HUES64 (cell line): ENCODE data around the gene KRTAP5-2.
"Not testable (repeated sequence)": the region's sequence is repeated elsewhere in the genome, so short reads cannot be mapped to it uniquely, and the experiment has no call there.

Experiments
- H3K27ac ChIP-seq: 2 replicates; pipeline ENCODE4 v1.7.0; 2013; ENCODE audit warnings: low read depth, low read length, inconsistent platforms
- H3K27me3 ChIP-seq: 2 replicates; pipeline ENCODE4 v1.6.1; 2013; ENCODE audit warnings: mild to moderate bottlenecking, low read length; ENCODE audit not compliant: insufficient read depth
- H3K36me3 ChIP-seq: 2 replicates; pipeline ENCODE4 v1.6.1; 2013; ENCODE audit warnings: mild to moderate bottlenecking, low read length; ENCODE audit not compliant: insufficient read depth
- H3K4me1 ChIP-seq: 2 replicates; pipeline ENCODE4 v1.6.1; 2013; ENCODE audit warnings: mild to moderate bottlenecking, low read length, moderate library complexity; ENCODE audit not compliant: insufficient read depth
- H3K4me3 ChIP-seq: 2 replicates; pipeline ENCODE4 v1.5.1; 2013; ENCODE audit warnings: mild to moderate bottlenecking, low read length, moderate library complexity
- H3K9ac ChIP-seq: 2 replicates; pipeline ENCODE4 v1.6.1; 2013; ENCODE audit warnings: mild to moderate bottlenecking, low read depth, low read length
- H3K9me3 ChIP-seq: 2 replicates; pipeline ENCODE4 v1.6.1; 2013; ENCODE audit warnings: low read depth, low read length; ENCODE audit not compliant: insufficient read depth
- WGBS: fragments of 150-250, 120-280 bp; methylation state at CpG from one replicate; pipeline ENCODE4 v1.1.7; 2013; ENCODE audit warnings: missing lambda C conversion rate; 5-methylcytosine and 5-hydroxymethylcytosine counted together

Gene KRTAP5-2

GRCh38 chr11:1586699-1587098 lies 11.4 kb downstream of the KRTAP5-2 start:
- no peak overlapping the region for H3K27ac ChIP-seq
- H3K36me3 ChIP-seq, result no peaks in the 10 kb centered on the region
- no peaks in the 10 kb centered on the region for H3K4me1 ChIP-seq
- H3K9me3 ChIP-seq, result no peaks in the 10 kb centered on the region
- H3K4me3 ChIP-seq, result no peak overlapping the region
- peaks cover 5% of the 10 kb centered on the region; the same call in 1 of the 2 replicates for H3K27me3 ChIP-seq
- WGBS, result 92% methylated on average over 2 of the region's 2 CpGs
- no peak overlapping the region for H3K9ac ChIP-seq

DNA sequence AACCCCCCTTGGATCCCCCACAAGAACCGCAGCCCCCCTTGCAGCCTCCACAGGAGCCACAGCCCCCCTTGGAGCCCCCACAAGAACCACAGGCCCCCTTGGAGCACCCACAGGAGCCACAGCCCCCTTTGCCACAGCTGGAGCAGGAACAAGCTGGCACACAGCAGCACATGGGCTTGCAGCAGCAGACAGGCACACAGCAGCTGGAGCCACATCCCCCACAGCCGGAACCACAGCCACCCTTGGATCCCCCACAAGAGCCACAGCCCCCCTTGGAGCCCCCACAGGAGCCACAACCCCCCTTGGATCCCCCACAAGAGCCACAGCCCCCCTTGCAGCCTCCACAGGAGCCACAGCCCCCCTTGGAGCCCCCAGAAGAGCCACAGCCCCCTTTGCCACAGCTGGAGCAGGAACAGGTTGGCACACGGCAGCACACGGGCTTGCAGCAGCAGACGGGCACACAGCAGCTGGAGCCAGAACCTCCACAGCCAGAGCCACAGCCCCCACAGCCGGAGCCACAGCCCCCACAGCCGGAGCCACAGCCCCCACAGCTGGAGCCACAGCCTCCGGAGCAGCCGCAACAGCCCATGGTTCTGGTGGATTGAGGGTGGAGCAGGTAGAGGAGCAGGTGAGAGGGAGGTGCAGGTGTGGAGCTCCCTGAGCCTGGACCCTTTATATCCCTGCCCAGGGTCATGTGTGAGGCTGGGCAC lies 13.3 kb downstream of the KRTAP5-2 start, which contains the start of gene KRTAP5-1:
Gene KRTAP5-1 (minus strand): TSS at position 623 of the 710 bp plus-strand sequence. CDS start 34 bp downstream, at position 589.
- not testable (repeated sequence) for H3K4me1 ChIP-seq, H3K27me3 ChIP-seq, H3K27ac ChIP-seq, H3K9me3 ChIP-seq, H3K36me3 ChIP-seq, H3K9ac ChIP-seq, H3K4me3 ChIP-seq
- 83% methylated on average over 8 of the region's 9 CpGs for WGBS

- not testable (repeated sequence) for H3K27me3 ChIP-seq, H3K4me3 ChIP-seq, H3K9me3 ChIP-seq, H3K36me3 ChIP-seq, H3K9ac ChIP-seq, H3K4me1 ChIP-seq, H3K27ac ChIP-seq
- 92% methylated on average over 1 of the region's 2 CpGs for WGBS
These were observed 15.2 kb downstream of the KRTAP5-2 start for GRCh38 chr11:1582909-1583308.

DNA sequence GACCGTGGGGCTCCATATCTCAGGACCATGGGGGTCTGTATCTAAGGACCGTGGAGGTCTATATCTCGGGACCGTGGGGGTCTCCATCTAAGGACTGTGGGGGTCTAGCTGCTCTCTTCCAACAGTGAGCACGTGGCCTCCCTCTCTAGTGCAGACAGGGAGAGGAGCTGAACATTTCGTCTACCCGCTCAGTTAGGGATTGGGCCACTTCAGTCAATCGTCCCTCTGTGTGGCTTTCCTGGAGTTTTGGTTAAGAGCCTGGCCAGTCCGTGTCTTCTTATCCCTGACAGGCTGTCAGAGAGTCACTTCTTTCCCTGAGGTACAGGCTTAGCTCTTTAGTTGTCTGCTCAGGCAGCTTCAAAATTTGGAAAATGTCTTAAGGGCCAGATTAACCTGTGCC lies 16.1 kb downstream of the KRTAP5-2 start:
- no peak overlapping the region for H3K9ac ChIP-seq
- H3K36me3 ChIP-seq, result no peaks in the 10 kb centered on the region
- 90% methylated on average over 9 of the region's 9 CpGs for WGBS
- H3K27ac ChIP-seq, result no peak overlapping the region
- H3K9me3 ChIP-seq, result no peaks in the 10 kb centered on the region
- H3K4me1 ChIP-seq, result no peaks in the 10 kb centered on the region
- H3K4me3 ChIP-seq, result no peak overlapping the region
- 0 out of 2 replicates have a peak, but pooled peaks cover under 1% of the 10 kb centered on the region for H3K27me3 ChIP-seq

- H3K36me3 ChIP-seq, result no peaks in the 10 kb centered on the region
- H3K9ac ChIP-seq, result no peak overlapping the region
- H3K27me3 ChIP-seq, result peaks cover 42% of the 10 kb centered on the region
These were observed 21.3 kb downstream of the KRTAP5-2 start for GRCh38 chr11:1576825-1577224.

GRCh38 chr11:1575756-1576155 lies 22.3 kb downstream of the KRTAP5-2 start:
- not testable (repeated sequence) for H3K27ac ChIP-seq, H3K4me1 ChIP-seq, H3K9ac ChIP-seq, H3K4me3 ChIP-seq, H3K9me3 ChIP-seq, H3K36me3 ChIP-seq
- WGBS, result 93% methylated on average over 16 of the region's 16 CpGs
- H3K27me3 ChIP-seq, result peaks cover 51% of the 10 kb centered on the region

More at GRCh38 chr11:1576825-1577224, 21.3 kb downstream of the KRTAP5-2 start:
- 87% methylated on average over 6 of the region's 6 CpGs for WGBS
- Histone ChIP-seq H3K4me3 (no peak overlapping the region), H3K27ac (no peak overlapping the region), H3K4me1 (no peaks in the 10 kb centered on the region; the same call in 1 of the 2 replicates), H3K9me3 (no peaks in the 10 kb centered on the region)

DNA sequence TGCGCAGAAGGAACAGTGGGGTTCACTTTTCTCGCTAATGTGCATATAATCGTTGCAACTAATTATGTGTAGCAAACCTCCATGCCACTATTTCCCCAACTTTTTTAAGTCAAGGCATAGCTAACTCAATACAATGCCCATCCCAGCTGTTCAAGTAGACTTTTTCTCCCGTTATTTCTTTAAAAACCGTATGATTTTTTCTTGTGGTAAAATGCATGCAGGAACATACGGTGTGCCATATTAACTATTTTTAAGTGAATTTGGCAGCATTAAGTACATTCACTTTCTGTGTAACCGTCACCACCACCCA lies 23.2 kb downstream of the KRTAP5-2 start:
- Histone ChIP-seq H3K9me3 (no peaks in the 10 kb centered on the region), H3K9ac (no peak overlapping the region), H3K27me3 (peaks cover 59% of the 10 kb centered on the region), H3K27ac (no peak overlapping the region), H3K4me1 (no peaks in the 10 kb centered on the region; the same call in 1 of the 2 replicates), H3K4me3 (no peak overlapping the region), H3K36me3 (no peaks in the 10 kb centered on the region)
- WGBS, result 41% methylated on average over 7 of the region's 7 CpGs

- peak overlapping the region; percentile 48 for H3K4me3 ChIP-seq
- H3K36me3 ChIP-seq, result no peaks in the 10 kb centered on the region
- no peak overlapping the region for H3K27ac ChIP-seq
- H3K9ac ChIP-seq, result no peak overlapping the region
- peaks cover 64% of the 10 kb centered on the region for H3K27me3 ChIP-seq
- WGBS, result under 1% methylated on average over 64 of the region's 64 CpGs
- H3K9me3 ChIP-seq, result no peaks in the 10 kb centered on the region
- H3K4me1 ChIP-seq, result no peaks in the 10 kb centered on the region; the same call in 1 of the 2 replicates
These were observed 23.7 kb downstream of the KRTAP5-2 start for GRCh38 chr11:1574238-1574932.

GRCh38 chr11:1573903-1574237 lies 24.2 kb downstream of the KRTAP5-2 start:
- Histone ChIP-seq H3K9ac (no peak overlapping the region), H3K9me3 (no peaks in the 10 kb centered on the region), H3K4me1 (peaks cover under 1% of the 10 kb centered on the region; the same call in 1 of the 2 replicates), H3K4me3 (peak overlapping the region; percentile 48), H3K27me3 (peaks cover 69% of the 10 kb centered on the region), H3K36me3 (no peaks in the 10 kb centered on the region), H3K27ac (no peak overlapping the region)
- WGBS, result 4% methylated on average over 7 of the region's 7 CpGs

GRCh38 chr11:1573077-1573902 lies 24.8 kb downstream of the KRTAP5-2 start:
- H3K27me3 ChIP-seq, result peaks cover 74% of the 10 kb centered on the region
- H3K9ac ChIP-seq, result no peak overlapping the region
- WGBS, result 11% methylated on average over 35 of the region's 37 CpGs
- no peak overlapping the region for H3K27ac ChIP-seq
- no peaks in the 10 kb centered on the region for H3K36me3 ChIP-seq
- H3K4me1 ChIP-seq, result peaks cover 6% of the 10 kb centered on the region; the same call in 1 of the 2 replicates
- H3K9me3 ChIP-seq, result no peaks in the 10 kb centered on the region
- peak overlapping the region; percentile 48; the same call in 1 of the 2 replicates for H3K4me3 ChIP-seq
